B cell (primary cell): ENCODE measurements around the gene ACAP3. TPM values are rescaled to one million over a fixed set of nuclear protein-coding genes. Genes with fewer than 3 reads are reported as not detected.
A peak's percentile ranks its signal among the peaks of the same experiment; 100 is the strongest.

Source experiments
- ATAC-seq: fragments of 200-7000 bp; cut with Tn5 transposase; one replicate; pipeline ENCODE4 v1.10.0; 2021; ENCODE audit warnings: low read depth, mild to moderate bottlenecking, moderate number of reproducible peaks, moderate library complexity
- CTCF ChIA-PET: fragments of 350-600 bp; sonication (Branson Sonifier 250); formaldehyde crosslinking; loops from one replicate; lab custom pipeline; 2021; ENCODE audit warnings: antibody characterized with exemption, inconsistent platforms; lab: Charles Lee
- POLR2A ChIA-PET: fragments of 350-600 bp; sonication (Branson Sonifier 250); formaldehyde crosslinking; loops from one replicate; lab custom pipeline; 2021; ENCODE audit warnings: antibody characterized with exemption; lab: Charles Lee
- DNase-seq: peaks from one replicate; pipeline ENCODE4 v3.0.0; 2013
- H2AFZ ChIP-seq: 2 replicates; pipeline ENCODE4 v1.6.1; 2012; ENCODE audit warnings: mild to moderate bottlenecking, low read depth, low read length; ENCODE audit not compliant: insufficient read depth, poor library complexity, severe bottlenecking
- H3K27ac ChIP-seq, 2 donors: 1 replicate in 1 of 2; 2 replicates in 1 of 2; pipeline ENCODE4 v1.5.1; 2012 to 2013; ENCODE audit warnings: low read length in 2 of 2, mild to moderate bottlenecking in 2 of 2, moderate library complexity in 1 of 2
- H3K27me3 ChIP-seq, 4 experiments: fragments of 200-600 bp in 1 of 4; sonication (generic) in 1 of 4; replicated peaks in 1 of 4; 1 replicate in 2 of 4; 2 replicates in 2 of 4; pipeline versions ENCODE4 v1.6.1 to v1.7.0; 2013 to 2016; ENCODE audit warnings: low read length in 3 of 4, mild to moderate bottlenecking in 2 of 4, mixed read lengths in 1 of 4, moderate library complexity in 1 of 4; ENCODE audit not compliant: insufficient read depth in 4 of 4, control insufficient read depth in 3 of 4; ENCODE audit errors: control extremely low read depth in 1 of 4
- H3K36me3 ChIP-seq, 2 experiments: replicated peaks in 1 of 2; 1 replicate in 1 of 2; 2 replicates in 1 of 2; pipeline versions ENCODE4 v1.6.1 to v1.7.1; 2013; ENCODE audit warnings: low read length in 1 of 2; ENCODE audit not compliant: insufficient read depth in 2 of 2, control insufficient read depth in 1 of 2; ENCODE audit errors: control extremely low read depth in 1 of 2, extremely low read depth in 1 of 2
- H3K4me1 ChIP-seq, 2 donors: fragments of 200-600 bp in 1 of 2; sonication (generic) in 1 of 2; 1 replicate in 1 of 2; 2 replicates in 1 of 2; pipeline versions ENCODE4 v1.5.1 to v1.6.1; 2013 to 2017; ENCODE audit warnings: low read length in 2 of 2; ENCODE audit not compliant: control insufficient read depth in 2 of 2, insufficient read depth in 2 of 2
- H3K4me2 ChIP-seq: replicated peaks from 2 replicates; pipeline ENCODE3; 2012; ENCODE audit warnings: mild to moderate bottlenecking, low read depth, low read length; ENCODE audit not compliant: poor library complexity, severe bottlenecking
- H3K4me3 ChIP-seq, 5 experiments: fragments of 200-600 bp in 1 of 5; sonication (generic) in 1 of 5; 1 replicate in 3 of 5; 2 replicates in 2 of 5; pipeline versions ENCODE4 v1.5.1 to v1.7.0; 2011 to 2016; ENCODE audit warnings: low read length in 4 of 5, mild to moderate bottlenecking in 4 of 5, low read depth in 2 of 5, control low read depth in 1 of 5, moderate library complexity in 1 of 5; ENCODE audit not compliant: insufficient read depth in 1 of 5; ENCODE audit errors: control extremely low read depth in 1 of 5, extremely low read depth in 1 of 5
- H3K79me2 ChIP-seq: fragments of 200-600 bp; sonication (generic); one replicate; pipeline ENCODE4 v1.6.0; 2016; ENCODE audit warnings: low read length; ENCODE audit not compliant: control insufficient read depth, insufficient read depth
- H3K9ac ChIP-seq: fragments of 200-600 bp; sonication (generic); 2 replicates; pipeline ENCODE4 v1.6.1; 2017; ENCODE audit warnings: mild to moderate bottlenecking, low read length, moderate library complexity
- H3K9me3 ChIP-seq, 3 donors: one replicate each; pipeline versions ENCODE4 v1.6.1 to v1.7.1; 2013; ENCODE audit warnings: low read length in 2 of 3; ENCODE audit not compliant: control insufficient read depth in 2 of 3, insufficient read depth in 1 of 3; ENCODE audit errors: control extremely low read depth in 1 of 3
- H4K20me1 ChIP-seq: 2 replicates; pipeline ENCODE4 v1.6.0; 2012; ENCODE audit warnings: mild to moderate bottlenecking, low read length; ENCODE audit not compliant: insufficient read depth, control insufficient read depth, poor library complexity, severe bottlenecking
- H3K27ac Mint-ChIP-seq: one replicate; pipeline ENCODE4 v1.8.0; 2021; ENCODE audit warnings: mixed read lengths
- H3K27me3 Mint-ChIP-seq: one replicate; pipeline ENCODE4 v1.8.0; 2021; ENCODE audit warnings: mixed read lengths
- H3K4me1 Mint-ChIP-seq: one replicate; pipeline ENCODE4 v1.8.0; 2021; ENCODE audit warnings: mixed read lengths
- H3K4me3 Mint-ChIP-seq: one replicate; pipeline ENCODE4 v1.8.0; 2021; ENCODE audit warnings: mixed read lengths
- H3K9me3 Mint-ChIP-seq: one replicate; pipeline ENCODE4 v1.8.0; 2022; ENCODE audit warnings: mixed read lengths; ENCODE audit not compliant: insufficient read depth
- EZH2 ChIP-seq: IDR thresholded peaks from 2 replicates; pipeline ENCODE4 v1.6.1; 2012; ENCODE audit warnings: borderline replicate concordance, low read depth, mild to moderate bottlenecking, moderate library complexity, low read length; ENCODE audit not compliant: insufficient read depth, poor library complexity, severe bottlenecking
- WGBS: methylation state at CpG from one replicate; pipeline ENCODE4 v1.1.5; 2013; ENCODE audit warnings: missing lambda C conversion rate; ENCODE audit not compliant: insufficient coverage; 5-methylcytosine and 5-hydroxymethylcytosine counted together
- intact Hi-C: fragments of 100-400 bp; cut with micrococcal nuclease; formaldehyde crosslinking; loops from one replicate; pipeline ENCODE4 v1.10.0; 2022
- polyA plus RNA-seq: library from polyadenylated mRNA; depleted of rRNA; stranded (reverse); fragments of >200 nt; gene quantifications from 2 replicates; pipeline ENCODE4 v1.2.3, GENCODE V29; 2012
- total RNA-seq, 2 donors: library from RNA; stranded (reverse); fragments of 120-200 nt in 1 of 2; gene quantifications; 1 replicate in 1 of 2; 2 replicates in 1 of 2; pipeline versions ENCODE4 v1.2.3 to v1.2.4, GENCODE V29; 2013 to 2022
- TF ChIP-seq, protein P1 (sequence below): fragments of 200-600 bp; IDR thresholded peaks from one replicate; pipeline ENCODE4 v1.8.0; 2022; ENCODE audit warnings: antibody characterized with exemption, mild to moderate bottlenecking

Gene ACAP3
- total and polyA plus RNA-seq, 2 donors (not counting 1 experiment from before 2014, with no cell fraction given): 40.7 to 124 TPM

DNA sequence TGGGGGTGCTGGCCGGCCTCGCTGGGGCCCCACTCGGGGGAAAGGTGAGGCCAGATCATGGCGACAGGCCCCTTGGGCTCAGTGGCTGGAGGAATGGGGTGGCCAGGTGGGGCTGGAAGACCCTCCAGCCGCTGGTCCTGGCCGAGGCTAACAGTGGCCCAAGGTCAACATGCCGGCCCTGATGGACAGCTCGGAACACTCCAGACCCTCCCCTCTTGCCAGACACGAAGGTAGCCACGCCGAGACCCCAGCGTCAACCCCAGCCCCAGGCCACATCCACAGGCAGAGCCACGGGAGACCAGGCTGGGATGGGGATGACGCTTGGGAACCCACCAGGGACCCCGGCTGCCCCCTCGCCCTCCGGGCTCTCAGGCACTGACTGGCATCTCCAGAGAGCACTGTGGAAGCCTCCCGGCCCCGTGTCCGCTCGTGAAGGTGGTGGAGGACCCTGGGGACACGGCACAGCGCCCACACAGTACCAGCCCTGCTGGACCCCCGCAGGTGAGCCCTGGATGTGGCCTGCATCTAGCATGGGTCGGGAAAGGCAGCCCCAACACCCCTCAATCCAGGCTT is 60.3 kb downstream of the ACAP3 start:
- Mint-ChIP-seq H3K27ac (no peak overlapping the region), H3K27me3 (no peaks in the 10 kb centered on the region), H3K9me3 (no peaks in the 10 kb centered on the region), H3K4me1 (peaks cover 16% of the 10 kb centered on the region), H3K4me3 (no peak overlapping the region)
- Histone ChIP-seq H3K9ac (no peak overlapping the region), H3K4me3 (no peak overlapping the region), H3K4me1 (peaks cover 28 to 30% of the 10 kb centered on the region in 2 donors), H3K9me3 (peaks cover 0 to 10% (median 0%) of the 10 kb centered on the region in 3 donors), H3K27ac (no peak overlapping the region), H3K27me3 (peaks cover 0 to 27% (median 11%) of the 10 kb centered on the region in 4 experiments), H3K36me3 (no peaks in the 10 kb centered on the region), H4K20me1 (peaks cover 11% of the 10 kb centered on the region), H3K79me2 (peaks cover 3% of the 10 kb centered on the region), H3K4me2 (peak overlapping the region; percentile 56), H2AFZ (no peak overlapping the region)
- 77% methylated on average over 24 of the region's 25 CpGs for WGBS
- intact Hi-C loops: no loop called here
- ATAC-seq: no peak
- DNase-seq: no peak
- ChIA-PET POLR2A (interaction anchor here (0.8 kb wide), 1 partner anchor 37 kb away, joined by 3 read pairs; no protein-coding TSS in a partner anchor), CTCF (interaction anchor here (1.5 kb wide), 1 partner anchor 125 kb away, joined by 5 read pairs; no protein-coding TSS in a partner anchor)
- TF ChIP-seq, protein P1, sequence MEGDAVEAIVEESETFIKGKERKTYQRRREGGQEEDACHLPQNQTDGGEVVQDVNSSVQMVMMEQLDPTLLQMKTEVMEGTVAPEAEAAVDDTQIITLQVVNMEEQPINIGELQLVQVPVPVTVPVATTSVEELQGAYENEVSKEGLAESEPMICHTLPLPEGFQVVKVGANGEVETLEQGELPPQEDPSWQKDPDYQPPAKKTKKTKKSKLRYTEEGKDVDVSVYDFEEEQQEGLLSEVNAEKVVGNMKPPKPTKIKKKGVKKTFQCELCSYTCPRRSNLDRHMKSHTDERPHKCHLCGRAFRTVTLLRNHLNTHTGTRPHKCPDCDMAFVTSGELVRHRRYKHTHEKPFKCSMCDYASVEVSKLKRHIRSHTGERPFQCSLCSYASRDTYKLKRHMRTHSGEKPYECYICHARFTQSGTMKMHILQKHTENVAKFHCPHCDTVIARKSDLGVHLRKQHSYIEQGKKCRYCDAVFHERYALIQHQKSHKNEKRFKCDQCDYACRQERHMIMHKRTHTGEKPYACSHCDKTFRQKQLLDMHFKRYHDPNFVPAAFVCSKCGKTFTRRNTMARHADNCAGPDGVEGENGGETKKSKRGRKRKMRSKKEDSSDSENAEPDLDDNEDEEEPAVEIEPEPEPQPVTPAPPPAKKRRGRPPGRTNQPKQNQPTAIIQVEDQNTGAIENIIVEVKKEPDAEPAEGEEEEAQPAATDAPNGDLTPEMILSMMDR: no peak
- no peak for TF ChIP-seq EZH2
